SK-N-SH (cell line): ENCODE results near the gene MYO3A. TPM values are rescaled to one million over a fixed set of nuclear protein-coding genes. Genes with fewer than 3 reads are reported as not detected.

Experiments used
- CTCF ChIA-PET: fragments of 300-600, 350-600 bp; formaldehyde crosslinking; extraction: SDS; loops from one replicate; lab custom pipeline; 2021; lab: Yijun Ruan, JAX
- POLR2A ChIA-PET: fragments of 350-600 bp; sonication (Branson Sonifier 250); formaldehyde crosslinking; extraction: SDS; loops from one replicate; lab custom pipeline; 2020; ENCODE audit warnings: antibody characterized with exemption, inconsistent platforms; lab: Yijun Ruan, JAX
- DNase-seq: peaks from one replicate; pipeline ENCODE4 v3.0.0; 2012
- H2AFZ ChIP-seq: fragments of 200-600 bp; sonication (generic); 2 replicates; pipeline ENCODE4 v1.8.1; 2016; ENCODE audit warnings: antibody characterized with exemption, mild to moderate bottlenecking, low read depth
- H3F3A ChIP-seq: fragments of 200-600 bp; sonication (generic); replicated peaks from 2 replicates; pipeline ENCODE3; 2016; ENCODE audit warnings: antibody characterized with exemption, mild to moderate bottlenecking; ENCODE audit not compliant: insufficient read depth
- H3K27ac ChIP-seq, 2 experiments: fragments of 200-500 bp in 1 of 2; fragments of 200-600 bp in 1 of 2; sonication (Bioruptor generic) in 1 of 2; sonication (generic), shearing (Covaris generic) in 1 of 2; 2 replicates each; pipeline versions ENCODE4 v1.5.1 to v1.6.1; 2014 to 2016; ENCODE audit warnings: low read depth in 2 of 2, inconsistent platforms in 1 of 2, low read length in 1 of 2, mild to moderate bottlenecking in 1 of 2, mixed read lengths in 1 of 2
- H3K27me3 ChIP-seq: fragments of 200-600 bp; sonication (generic), shearing (Covaris generic); 2 replicates; pipeline ENCODE4 v1.6.1; 2016; ENCODE audit warnings: mixed run types; ENCODE audit not compliant: insufficient read depth
- H3K36me3 ChIP-seq, 2 experiments: fragments of 200-500 bp in 1 of 2; fragments of 200-600 bp in 1 of 2; sonication (Bioruptor generic) in 1 of 2; sonication (generic) in 1 of 2; replicated peaks in 1 of 2; 2 replicates each; pipeline versions ENCODE3 to v1.5.1; 2014 to 2016; ENCODE audit warnings: low read length in 1 of 2, mild to moderate bottlenecking in 1 of 2; ENCODE audit not compliant: insufficient read depth in 2 of 2, control insufficient read depth in 1 of 2
- H3K4me1 ChIP-seq, 2 experiments: fragments of 200-500 bp in 1 of 2; fragments of 200-600 bp in 1 of 2; sonication (Bioruptor generic) in 1 of 2; sonication (generic), shearing (Covaris generic) in 1 of 2; 2 replicates each; pipeline versions ENCODE4 v1.5.1 to v1.6.1; 2014 to 2016; ENCODE audit warnings: low read depth in 1 of 2, low read length in 1 of 2, mixed run types in 1 of 2; ENCODE audit not compliant: insufficient read depth in 2 of 2, control insufficient read depth in 1 of 2
- H3K4me2 ChIP-seq: fragments of 200-600 bp; sonication (generic), shearing (Covaris generic); 2 replicates; pipeline ENCODE4 v1.6.1; 2017; ENCODE audit warnings: mixed run types
- H3K4me3 ChIP-seq, 2 experiments: fragments of 200-500 bp in 1 of 2; fragments of 200-600 bp in 1 of 2; sonication (Bioruptor generic) in 1 of 2; sonication (generic), shearing (Covaris generic) in 1 of 2; 2 replicates each; pipeline versions ENCODE4 v1.5.1 to v1.8.1; 2014 to 2016; ENCODE audit warnings: low read depth in 2 of 2, inconsistent platforms in 1 of 2, low read length in 1 of 2, mild to moderate bottlenecking in 1 of 2, mixed read lengths in 1 of 2, moderate library complexity in 1 of 2
- H3K79me2 ChIP-seq: fragments of 200-600 bp; sonication (generic); 2 replicates; pipeline ENCODE4 v1.8.1; 2017; ENCODE audit warnings: mild to moderate bottlenecking; ENCODE audit not compliant: insufficient read depth
- H3K9ac ChIP-seq: fragments of 200-600 bp; sonication (generic); 2 replicates; pipeline ENCODE4 v1.6.1; 2017; ENCODE audit warnings: mixed run types
- H3K9me2 ChIP-seq: fragments of 200-600 bp; sonication (generic); 2 replicates; pipeline ENCODE4 v1.6.1; 2017; ENCODE audit warnings: mixed run types
- H3K9me3 ChIP-seq: fragments of 200-600 bp; sonication (generic); 2 replicates; pipeline ENCODE4 v1.6.1; 2017; ENCODE audit warnings: mixed run types, mild to moderate bottlenecking, moderate library complexity
- H4K20me1 ChIP-seq: fragments of 200-600 bp; sonication (generic); 2 replicates; pipeline ENCODE4 v1.6.1; 2017; ENCODE audit warnings: mild to moderate bottlenecking, mixed run types; ENCODE audit not compliant: insufficient read depth
- CTCF ChIP-seq: fragments of 200-600 bp; sonication (generic); IDR thresholded peaks from 2 replicates; pipeline ENCODE4 v1.6.1; 2017; ENCODE audit warnings: antibody characterized with exemption, mild to moderate bottlenecking, moderate library complexity
- ELF1 ChIP-seq: IDR thresholded peaks from 2 replicates; pipeline ENCODE4 v1.4.0; 2012
- JUND ChIP-seq: IDR thresholded peaks from 2 replicates; pipeline ENCODE4 v1.4.0; 2012
- NFIC ChIP-seq: IDR thresholded peaks from 2 replicates; pipeline ENCODE4 v1.4.0; 2012; ENCODE audit warnings: borderline replicate concordance
- NRF1 ChIP-seq: IDR thresholded peaks from 2 replicates; pipeline ENCODE4 v1.6.1; 2012; ENCODE audit warnings: low read depth, mild to moderate bottlenecking, low read length
- RAD21 ChIP-seq: IDR thresholded peaks from 2 replicates; pipeline ENCODE4 v1.6.1; 2012; ENCODE audit warnings: mild to moderate bottlenecking, low read length
- RCOR1 ChIP-seq: fragments of 150-350 bp; IDR thresholded peaks from 2 replicates; pipeline ENCODE4 v1.6.1; 2017; ENCODE audit warnings: antibody characterized with exemption, low read length
- RFX5 ChIP-seq: IDR thresholded peaks from 2 replicates; pipeline ENCODE4 v1.6.1; 2012; ENCODE audit warnings: mild to moderate bottlenecking, improper control_type of control experiment, low read length
- RXRA ChIP-seq: IDR thresholded peaks from 2 replicates; pipeline ENCODE4 v1.4.0; 2012; ENCODE audit warnings: low read depth, mild to moderate bottlenecking, borderline replicate concordance
- TAF1 ChIP-seq: IDR thresholded peaks from 2 replicates; pipeline ENCODE4 v1.6.1; 2012; ENCODE audit warnings: low read depth, mild to moderate bottlenecking, low read length, moderate library complexity, borderline replicate concordance
- TCF12 ChIP-seq: IDR thresholded peaks from 2 replicates; pipeline ENCODE4 v1.4.0; 2012
- WGBS: methylation state at CpG from one replicate; pipeline ENCODE4 v1.1.6; 2017; ENCODE audit warnings: low lambda C conversion rate; 5-methylcytosine and 5-hydroxymethylcytosine counted together
- polyA plus RNA-seq, 3 experiments: library from polyadenylated mRNA; depleted of rRNA; stranded (reverse); fragments of >200 nt; gene quantifications; 2 replicates each; pipeline ENCODE4 v1.2.3, GENCODE V29; 2012
- TF ChIP-seq, protein P1 (sequence below): IDR thresholded peaks from 2 replicates; pipeline ENCODE4; 2012
- TF ChIP-seq, protein P2 (sequence below): fragments of 150-350 bp; IDR thresholded peaks from 2 replicates; pipeline ENCODE4 v1.6.1; 2017; ENCODE audit warnings: antibody characterized with exemption, low read length, low read depth, borderline replicate concordance
- TF ChIP-seq, protein P3 (sequence below): IDR thresholded peaks from 2 replicates; pipeline ENCODE4 v1.4.0; 2012; ENCODE audit warnings: low read depth, borderline replicate concordance

Gene MYO3A
- polyA plus RNA-seq, 1 of the 3 experiments (the other 2 are of a cell fraction): not detected

DNA sequence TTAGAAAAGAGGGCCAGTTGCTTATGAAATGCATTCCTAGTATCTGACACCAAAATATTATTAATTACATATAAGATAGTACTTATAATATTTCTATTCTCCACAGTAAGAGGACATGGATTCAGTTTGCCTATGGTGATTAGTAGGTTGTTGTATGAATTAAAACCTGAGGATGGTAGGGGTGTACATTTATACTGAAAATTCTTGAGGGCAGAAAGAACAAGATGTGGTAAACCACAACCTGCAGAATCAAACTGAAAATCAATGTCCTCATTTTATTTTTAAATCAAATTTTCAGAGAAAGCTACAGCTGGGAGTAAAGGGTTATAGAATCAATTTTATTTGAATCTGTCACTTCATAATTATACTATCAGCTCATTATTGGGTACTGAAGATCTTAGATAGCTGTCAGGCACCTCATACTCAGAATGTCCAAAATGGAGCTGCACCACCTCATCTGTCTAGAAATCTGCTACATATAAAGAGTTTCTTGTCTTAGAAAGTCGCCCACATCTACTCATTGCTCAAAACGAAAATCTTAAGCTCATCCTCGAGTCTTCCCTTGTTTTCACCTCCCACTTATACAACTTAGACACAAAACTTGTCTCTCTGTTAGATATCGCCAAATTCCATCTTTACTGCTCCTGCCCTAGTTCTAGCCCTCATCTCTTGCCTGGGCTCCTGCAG is 65.4 kb downstream of the MYO3A start:
- H3K27ac ChIP-seq: no peak overlapping the region
- POLR2A ChIA-PET: no interaction called here
- H3K4me2 ChIP-seq: no peak overlapping the region
- H3K27me3 ChIP-seq: no peaks in the 10 kb centered on the region
- CTCF ChIA-PET: interaction anchor here (0.7 kb wide), 1 partner anchor 342 kb away, joined by 3 read pairs; no protein-coding TSS in a partner anchor
- no peak overlapping the region for H3K4me3 ChIP-seq
- no peak for DNase-seq
- no peaks in the 10 kb centered on the region for H3K9me3 ChIP-seq
- H3K36me3 ChIP-seq: no peaks in the 10 kb centered on the region
- no peaks in the 10 kb centered on the region for H3K79me2 ChIP-seq
- 0% methylated on average over 4 of the region's 4 CpGs for WGBS
- H3K9ac ChIP-seq: no peak overlapping the region
- H2AFZ ChIP-seq: no peak overlapping the region
- H3K9me2 ChIP-seq: no peaks in the 10 kb centered on the region
- no peaks in the 10 kb centered on the region for H3F3A ChIP-seq
- no peaks in the 10 kb centered on the region for H4K20me1 ChIP-seq
- no peaks in the 10 kb centered on the region for H3K4me1 ChIP-seq
- TF ChIP-seq, protein P1, sequence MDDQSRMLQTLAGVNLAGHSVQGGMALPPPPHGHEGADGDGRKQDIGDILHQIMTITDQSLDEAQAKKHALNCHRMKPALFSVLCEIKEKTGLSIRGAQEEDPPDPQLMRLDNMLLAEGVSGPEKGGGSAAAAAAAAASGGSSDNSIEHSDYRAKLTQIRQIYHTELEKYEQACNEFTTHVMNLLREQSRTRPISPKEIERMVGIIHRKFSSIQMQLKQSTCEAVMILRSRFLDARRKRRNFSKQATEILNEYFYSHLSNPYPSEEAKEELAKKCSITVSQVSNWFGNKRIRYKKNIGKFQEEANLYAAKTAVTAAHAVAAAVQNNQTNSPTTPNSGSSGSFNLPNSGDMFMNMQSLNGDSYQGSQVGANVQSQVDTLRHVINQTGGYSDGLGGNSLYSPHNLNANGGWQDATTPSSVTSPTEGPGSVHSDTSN: no peak
- no peak for TF ChIP-seq TCF12
- TF ChIP-seq RCOR1: no peak
- TF ChIP-seq, protein P2, sequence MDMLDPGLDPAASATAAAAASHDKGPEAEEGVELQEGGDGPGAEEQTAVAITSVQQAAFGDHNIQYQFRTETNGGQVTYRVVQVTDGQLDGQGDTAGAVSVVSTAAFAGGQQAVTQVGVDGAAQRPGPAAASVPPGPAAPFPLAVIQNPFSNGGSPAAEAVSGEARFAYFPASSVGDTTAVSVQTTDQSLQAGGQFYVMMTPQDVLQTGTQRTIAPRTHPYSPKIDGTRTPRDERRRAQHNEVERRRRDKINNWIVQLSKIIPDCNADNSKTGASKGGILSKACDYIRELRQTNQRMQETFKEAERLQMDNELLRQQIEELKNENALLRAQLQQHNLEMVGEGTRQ: no peak
- TF ChIP-seq TAF1: no peak
- TF ChIP-seq NFIC: no peak
- TF ChIP-seq, protein P3, sequence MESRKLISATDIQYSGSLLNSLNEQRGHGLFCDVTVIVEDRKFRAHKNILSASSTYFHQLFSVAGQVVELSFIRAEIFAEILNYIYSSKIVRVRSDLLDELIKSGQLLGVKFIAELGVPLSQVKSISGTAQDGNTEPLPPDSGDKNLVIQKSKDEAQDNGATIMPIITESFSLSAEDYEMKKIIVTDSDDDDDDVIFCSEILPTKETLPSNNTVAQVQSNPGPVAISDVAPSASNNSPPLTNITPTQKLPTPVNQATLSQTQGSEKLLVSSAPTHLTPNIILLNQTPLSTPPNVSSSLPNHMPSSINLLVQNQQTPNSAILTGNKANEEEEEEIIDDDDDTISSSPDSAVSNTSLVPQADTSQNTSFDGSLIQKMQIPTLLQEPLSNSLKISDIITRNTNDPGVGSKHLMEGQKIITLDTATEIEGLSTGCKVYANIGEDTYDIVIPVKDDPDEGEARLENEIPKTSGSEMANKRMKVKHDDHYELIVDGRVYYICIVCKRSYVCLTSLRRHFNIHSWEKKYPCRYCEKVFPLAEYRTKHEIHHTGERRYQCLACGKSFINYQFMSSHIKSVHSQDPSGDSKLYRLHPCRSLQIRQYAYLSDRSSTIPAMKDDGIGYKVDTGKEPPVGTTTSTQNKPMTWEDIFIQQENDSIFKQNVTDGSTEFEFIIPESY: no peak
- no peak for TF ChIP-seq RAD21
- no peak for TF ChIP-seq RFX5
- no peak for TF ChIP-seq RXRA
- no peak for TF ChIP-seq CTCF
- no peak for TF ChIP-seq NRF1
- TF ChIP-seq JUND: no peak
- no peak for TF ChIP-seq ELF1
